Mucosa of gallbladder (tissue), 1 donor: ENCODE measurements around the gene SLC2A4RG. TPM values are rescaled to one million over a fixed set of nuclear protein-coding genes. Genes with fewer than 3 reads are reported as not detected.

Source experiments
- DNase-seq: peaks from one replicate; pipeline ENCODE4 v3.0.0-alpha.2; 2020; ENCODE audit warnings: low spot score
- total RNA-seq: library from RNA; stranded (reverse); gene quantifications from one replicate; pipeline ENCODE4 v1.2.1, GENCODE V29; 2021
- donor health status: DM: no; HTN: no; CAD: no.

SLC2A4RG gene
- total RNA-seq, 1 donor from 2014 or later, result 93.6 TPM

DNA sequence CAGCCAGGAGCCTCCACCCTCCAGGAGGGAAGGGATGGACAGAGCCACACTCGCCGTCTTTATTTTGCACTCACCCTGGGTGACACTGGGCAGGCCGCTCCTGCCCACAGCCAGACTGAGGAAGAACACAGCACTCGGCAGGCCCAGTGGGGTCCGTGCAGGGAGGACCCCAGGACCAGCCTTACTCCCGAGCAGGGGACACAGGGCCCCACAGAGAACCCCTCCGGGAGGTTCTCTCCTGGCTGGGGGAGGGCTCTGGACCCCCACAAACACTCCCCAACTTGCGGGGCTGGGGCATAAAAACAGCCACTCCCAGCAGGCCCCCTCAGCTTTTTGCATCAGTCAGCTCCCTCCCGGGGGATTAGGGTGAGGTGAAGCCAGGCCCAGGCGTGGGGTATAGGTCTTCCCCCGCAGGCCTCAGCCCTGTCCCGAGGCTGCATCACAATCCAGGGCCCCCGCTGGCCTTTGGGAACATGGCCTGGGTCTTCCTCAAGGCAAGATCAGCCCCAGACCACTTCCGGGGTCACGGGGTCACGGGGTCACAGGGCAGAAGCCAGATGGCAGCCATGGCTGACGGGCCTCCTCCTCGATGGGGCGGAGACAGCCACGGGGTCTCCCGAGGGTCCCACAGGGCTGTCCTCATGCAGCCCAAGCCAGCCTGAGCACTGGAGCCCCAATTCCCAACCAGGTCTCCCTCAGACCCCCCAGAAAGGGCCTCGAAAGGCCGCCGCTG, 39.9 kb upstream of the SLC2A4RG start:
- no peak for DNase-seq

GRCh38 chr20:63700199-63701050, 39.2 kb upstream of the SLC2A4RG start:
- no peak for DNase-seq

DNA sequence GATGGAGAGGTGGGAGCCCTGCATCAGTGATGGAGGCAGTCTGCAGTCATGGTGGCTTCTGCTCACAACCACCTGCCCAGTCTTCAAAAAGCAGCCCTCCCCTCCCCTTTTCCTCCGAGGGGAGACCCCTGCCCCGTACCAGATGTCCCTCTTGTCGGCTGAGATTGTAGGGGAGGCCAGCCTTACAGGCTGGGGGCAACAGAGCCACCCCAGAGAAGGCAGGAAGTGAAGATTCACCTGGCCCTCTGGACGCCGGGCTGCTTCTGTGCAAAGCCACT, 38.6 kb upstream of the SLC2A4RG start:
- no peak for DNase-seq

DNA sequence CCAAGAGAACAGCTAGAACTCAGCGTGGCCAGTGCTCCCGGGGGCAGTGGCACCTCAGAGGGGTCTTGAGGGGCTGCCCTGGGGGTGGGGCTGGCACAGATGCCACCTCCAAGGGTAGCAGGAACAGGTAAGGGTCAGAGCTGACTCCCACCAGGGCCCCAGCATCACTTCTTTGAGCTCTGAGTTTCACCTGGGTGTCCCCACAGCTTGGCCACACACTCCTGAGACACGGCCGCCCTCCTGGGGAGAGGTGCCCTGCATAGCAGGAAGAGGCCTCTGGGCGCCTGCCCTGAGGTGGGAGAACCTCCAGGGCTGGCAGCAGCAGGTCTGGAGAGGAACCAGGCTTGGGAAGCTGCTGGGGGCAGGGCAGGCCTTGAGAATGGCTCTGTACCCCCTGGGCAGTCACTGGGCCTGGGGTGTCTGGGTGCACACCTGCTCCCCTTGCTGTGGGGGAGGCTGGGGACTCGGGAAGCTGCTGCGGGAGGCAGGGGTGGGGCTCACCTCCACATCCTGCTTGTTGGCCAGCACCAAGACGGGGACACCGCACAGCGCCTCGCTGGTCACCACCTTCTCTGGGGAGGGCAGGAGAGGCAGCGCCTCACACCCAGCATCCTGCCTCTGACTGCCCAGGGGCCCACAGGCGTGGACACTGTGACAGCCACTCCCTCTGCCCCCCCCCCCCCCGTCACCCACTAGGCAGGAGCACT, 38.1 kb upstream of the SLC2A4RG start:
- DNase-seq, result no peak

DNA sequence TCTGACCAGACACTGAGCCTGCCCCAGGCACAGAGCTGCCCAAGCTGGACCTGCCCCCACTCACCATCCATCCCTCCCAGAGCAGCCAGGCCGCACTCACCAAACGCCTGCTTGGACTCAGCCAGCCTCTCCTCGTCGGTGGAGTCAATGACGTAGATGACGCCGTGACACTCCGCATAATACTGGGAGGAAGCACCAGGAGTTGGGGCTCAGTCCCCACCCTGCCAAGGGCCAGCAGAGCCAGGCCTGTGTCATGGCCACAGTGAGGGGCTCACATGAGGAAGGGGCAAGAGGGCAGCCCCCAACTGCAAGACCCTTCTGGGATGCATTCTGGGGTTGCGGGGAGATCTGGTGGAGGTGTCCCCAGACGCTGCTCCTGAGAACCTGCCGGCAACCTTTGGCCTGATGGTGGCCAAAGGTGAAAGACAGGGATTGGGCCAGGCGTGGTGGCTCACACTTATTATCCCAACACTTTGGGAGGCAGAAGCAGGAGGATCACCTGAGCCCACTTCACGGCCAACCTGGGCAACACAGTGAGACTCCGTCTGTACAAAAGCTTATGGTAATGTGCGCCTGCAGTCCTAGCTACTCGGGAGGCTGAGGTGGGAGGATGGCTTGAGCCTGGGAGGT, 37.4 kb upstream of the SLC2A4RG start:
- DNase-seq, result no peak

DNA sequence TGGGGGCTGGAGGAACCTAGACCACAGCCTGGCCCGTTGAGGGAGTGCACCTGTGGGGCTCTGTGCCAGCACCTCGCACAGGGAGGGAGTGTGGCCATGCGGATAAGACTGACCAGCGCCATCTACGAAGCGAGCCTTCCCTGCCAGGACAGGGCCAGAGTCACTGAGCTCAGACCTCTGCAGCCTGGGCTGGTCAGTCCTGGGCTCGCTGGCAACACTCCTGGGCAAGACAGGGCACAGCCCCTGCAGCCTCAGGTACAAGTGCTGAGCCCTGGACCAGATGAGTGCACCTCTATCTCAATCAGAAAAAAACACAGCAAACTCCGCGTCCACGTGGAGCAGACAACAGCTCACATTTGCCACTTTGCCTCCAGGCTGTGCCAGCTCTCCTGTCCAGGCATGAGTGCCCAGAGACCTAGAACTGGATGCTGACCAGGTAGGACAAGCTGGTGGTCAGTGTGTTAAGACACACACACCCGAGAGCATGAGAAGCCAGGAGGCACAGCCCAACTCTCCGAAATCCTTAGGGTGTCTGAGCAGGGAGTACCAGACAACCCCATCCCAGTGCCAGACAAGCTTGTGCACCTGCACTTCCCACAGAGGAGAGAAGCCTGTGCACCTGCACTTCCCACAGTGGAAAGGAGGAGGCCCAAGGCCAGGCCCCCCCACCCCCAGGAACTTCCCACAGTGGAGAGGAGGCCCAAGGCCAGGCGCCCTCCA, 36.7 kb upstream of the SLC2A4RG start:
- DNase-seq, result peak; percentile 8

GRCh38 chr20:63703471-63703975, 36.1 kb upstream of the SLC2A4RG start:
- peak; percentile 8 for DNase-seq

DNA sequence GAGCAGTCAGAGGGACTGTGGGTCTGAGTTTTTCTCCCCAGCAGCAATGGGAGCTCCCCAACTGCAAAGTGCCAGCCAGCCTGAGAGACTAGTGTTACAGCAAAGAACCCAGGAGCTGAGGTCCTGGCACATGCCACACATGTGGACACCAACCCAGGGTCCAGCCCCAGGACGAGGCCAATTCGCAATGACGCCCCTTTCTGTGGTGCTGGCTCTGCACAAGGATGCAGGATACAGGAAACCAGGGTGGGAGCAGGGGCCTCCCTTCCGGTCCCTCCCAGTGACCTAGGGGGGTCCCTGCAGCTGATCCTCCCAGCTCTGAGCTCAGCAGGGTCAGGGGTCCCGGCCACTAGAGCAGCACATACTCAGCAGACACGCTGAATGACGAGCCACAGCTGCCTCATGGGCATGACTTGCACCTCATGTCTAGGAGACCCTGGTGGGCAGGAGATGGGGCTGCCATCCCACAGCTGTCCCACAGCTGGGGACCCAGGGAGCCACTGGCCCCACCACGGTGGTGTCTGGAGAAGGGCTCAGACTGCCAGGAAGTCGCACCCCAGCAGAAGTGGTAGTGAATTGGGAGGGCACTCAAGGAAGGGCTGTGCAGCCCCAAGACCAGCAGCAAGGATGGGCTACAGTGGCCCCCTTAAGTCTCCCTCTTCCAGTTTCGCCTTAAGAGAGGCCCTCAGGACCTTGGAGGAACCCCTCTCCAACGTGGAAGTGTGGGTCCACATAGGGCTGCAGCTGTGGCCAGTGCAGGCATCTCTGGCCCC, 35.4 kb upstream of the SLC2A4RG start:
- no peak for DNase-seq

DNA sequence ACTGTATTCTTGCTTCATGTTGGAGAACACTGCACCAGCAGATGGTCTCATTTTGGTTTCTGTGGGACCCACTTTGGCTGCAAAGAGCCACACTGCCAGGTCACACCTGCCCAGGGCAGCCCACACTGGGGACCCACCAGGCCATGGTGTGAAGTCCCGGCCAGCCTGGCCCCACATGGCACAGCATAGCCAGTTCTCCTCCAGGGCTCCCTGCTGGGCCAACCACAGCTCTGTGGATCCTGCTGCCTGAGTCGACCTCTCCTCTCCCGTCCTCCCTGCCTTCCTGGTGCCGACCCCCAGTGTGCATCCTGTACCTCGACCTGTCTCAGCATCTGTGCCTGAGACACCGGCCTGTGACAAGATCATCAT, 34.8 kb upstream of the SLC2A4RG start:
- no peak for DNase-seq

- DNase-seq, result no peak
Observed at GRCh38 chr20:63705232-63706026, 34.1 kb upstream of the SLC2A4RG start.

DNA sequence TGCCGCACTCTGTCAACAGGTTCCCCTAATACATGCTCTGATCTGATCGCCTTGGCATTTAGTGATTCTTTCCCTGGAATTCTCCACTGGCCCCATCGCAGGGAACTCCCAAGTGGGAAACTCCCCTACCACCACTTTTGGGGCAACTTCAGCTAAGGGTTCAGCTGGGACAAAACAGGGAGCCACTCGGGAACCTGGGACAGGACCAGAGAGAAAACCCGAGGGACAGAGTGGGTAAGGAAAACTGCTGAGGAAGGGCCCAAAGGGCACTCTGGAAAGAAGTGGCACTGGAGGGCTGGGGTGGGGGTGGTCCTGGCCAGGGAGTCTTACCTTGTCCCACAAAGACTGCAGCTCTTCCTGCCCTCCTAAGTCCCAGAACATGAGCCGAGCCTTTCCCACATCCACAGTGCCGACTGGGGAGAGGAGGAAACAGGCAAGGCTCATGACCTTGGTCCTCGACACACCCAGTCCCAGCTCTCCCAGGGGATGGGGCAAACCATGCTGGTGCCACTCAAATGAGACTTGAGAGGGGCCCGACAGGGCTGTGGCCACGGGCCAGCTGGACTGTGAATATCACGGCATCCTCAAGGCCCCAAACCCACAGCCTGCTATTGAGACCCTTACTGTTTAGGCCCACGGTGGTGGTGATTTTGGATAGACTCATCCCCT, 33.4 kb upstream of the SLC2A4RG start:
- no peak for DNase-seq

- no peak for DNase-seq
Observed at GRCh38 chr20:63706852-63707557, 32.6 kb upstream of the SLC2A4RG start.

- peak; percentile 91 for DNase-seq
Observed at GRCh38 chr20:63707558-63708300, 31.8 kb upstream of the SLC2A4RG start, which contains the start of the genes ARFRP1 and ZGPAT. Gene ARFRP1, minus strand, starts transcription at chr20:63707976. Its CDS starts 885 bp downstream, at chr20:63707091. Gene ZGPAT, plus strand, starts transcription at chr20:63708039. Its CDS starts 542 bp downstream, at chr20:63708581.

DNA sequence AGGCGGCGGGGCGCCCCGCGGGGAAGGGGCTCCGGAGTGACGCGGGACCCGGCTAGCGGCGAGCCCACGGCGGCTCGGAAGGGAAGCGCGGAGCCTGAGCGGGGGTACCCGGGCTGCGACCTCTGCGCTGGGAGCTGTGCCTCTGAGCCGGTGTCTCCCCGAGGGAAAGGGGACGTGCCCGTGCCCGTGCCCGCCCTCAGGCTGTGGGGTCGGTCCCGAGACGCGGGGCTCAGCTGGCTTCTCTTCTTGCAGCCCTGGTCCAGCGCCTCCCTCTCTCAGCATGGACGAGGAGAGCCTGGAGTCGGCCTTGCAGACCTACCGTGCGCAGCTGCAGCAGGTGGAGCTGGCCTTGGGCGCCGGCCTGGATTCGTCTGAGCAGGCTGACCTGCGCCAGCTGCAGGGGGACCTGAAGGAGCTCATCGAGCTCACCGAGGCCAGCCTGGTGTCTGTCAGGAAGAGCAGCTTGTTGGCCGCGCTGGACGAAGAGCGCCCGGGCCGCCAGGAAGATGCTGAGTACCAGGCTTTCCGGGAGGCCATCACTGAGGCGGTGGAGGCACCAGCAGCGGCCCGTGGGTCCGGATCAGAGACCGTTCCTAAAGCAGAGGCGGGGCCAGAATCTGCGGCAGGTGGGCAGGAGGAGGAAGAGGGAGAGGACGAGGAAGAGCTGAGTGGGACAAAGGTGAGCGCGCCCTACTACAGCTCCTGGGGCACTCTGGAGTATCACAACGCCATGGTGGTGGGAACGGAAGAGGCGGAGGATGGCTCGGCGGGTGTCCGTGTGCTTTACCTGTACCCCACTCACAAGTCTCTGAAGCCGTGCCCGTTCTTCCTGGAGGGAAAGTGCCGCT, 31.1 kb upstream of the SLC2A4RG start:
- no peak for DNase-seq

GRCh38 chr20:63709149-63709527, 30.4 kb upstream of the SLC2A4RG start:
- DNase-seq, result no peak

DNA sequence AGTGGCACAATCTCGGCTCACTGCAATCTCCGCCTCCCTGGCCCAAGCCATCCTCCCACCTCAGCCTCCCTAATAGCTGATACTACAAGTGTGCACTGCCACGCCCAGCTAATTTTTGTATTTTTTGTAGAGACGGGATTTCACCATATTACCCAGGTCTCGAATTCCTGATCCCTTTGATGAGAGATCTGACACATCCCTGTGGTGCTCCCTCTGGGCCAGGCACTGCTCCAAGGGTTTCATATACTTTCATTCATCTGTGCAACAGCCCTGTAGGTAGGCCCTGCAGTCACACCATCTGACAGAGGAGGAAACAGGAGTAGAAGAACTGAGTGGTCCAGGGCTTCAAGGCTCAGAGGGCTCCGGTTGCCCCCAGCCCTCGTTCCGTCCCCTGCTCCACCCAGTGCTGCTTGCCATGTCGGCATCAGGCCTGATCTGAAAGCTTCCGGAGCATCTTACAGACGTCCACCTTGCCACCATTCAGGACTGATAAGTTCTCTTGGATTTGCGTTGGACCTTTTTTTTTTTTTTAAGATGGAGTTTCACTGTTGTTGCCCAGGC, 28.4 kb upstream of the SLC2A4RG start:
- DNase-seq, result no peak
